Measurements from ENCODE around the gene EYA2. TPM values are rescaled to one million over a fixed set of nuclear protein-coding genes. Genes with fewer than 3 reads are reported as not detected.

Gene EYA2
- total and polyA plus RNA-seq, 2 donors: 11.1 to 28.5 TPM

DNA sequence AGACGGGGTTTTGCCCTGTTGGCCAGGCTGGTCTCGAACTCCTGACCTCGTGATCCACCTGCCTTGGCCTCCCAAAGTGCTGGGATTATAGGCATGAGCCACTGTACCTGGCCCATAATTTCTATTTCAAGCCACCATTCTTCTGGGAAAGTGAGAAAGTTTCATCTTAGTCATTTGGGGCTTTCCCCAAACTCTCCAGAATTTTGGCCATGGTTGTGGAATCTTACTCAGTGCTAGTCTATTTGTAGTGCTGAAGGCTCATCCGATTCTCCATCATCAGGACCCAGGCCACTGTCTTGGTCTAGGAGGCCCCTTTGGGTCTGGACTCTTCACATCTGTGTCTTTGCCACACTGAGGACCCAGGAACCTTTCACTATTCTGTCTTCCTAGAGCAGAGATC is 164.9 kb downstream of the EYA2 start:
- no peaks in the 10 kb centered on the region for H3K4me1 ChIP-seq (ENCODE audit: control insufficient read depth in 2 of 2, insufficient read depth in 2 of 2, low read length in 2 of 2)
- H3K27ac ChIP-seq (ENCODE audit: low read depth in 1 of 2, low read length in 1 of 2): no peak overlapping the region
- H3K27me3 ChIP-seq (ENCODE audit: control insufficient read depth in 2 of 2, insufficient read depth in 1 of 2, low read length in 1 of 2): no peaks in the 10 kb centered on the region
- no peak for DNase-seq (ENCODE audit: low read depth in 6 of 9, low spot score in 9 of 9)
- no peak overlapping the region for H3K4me3 ChIP-seq (ENCODE audit: low read length in 2 of 2)
- H3K36me3 ChIP-seq (ENCODE audit: control insufficient read depth in 2 of 2, insufficient read depth in 2 of 2, low read length in 1 of 2): no peaks in the 10 kb centered on the region
- peaks cover 0 to 2% of the 10 kb centered on the region in 2 donors for H3K9me3 ChIP-seq (ENCODE audit: control insufficient read depth in 2 of 2, insufficient read depth in 1 of 2, low read length in 1 of 2)
- 89% methylated on average over 4 of the region's 4 CpGs for WGBS

DNA sequence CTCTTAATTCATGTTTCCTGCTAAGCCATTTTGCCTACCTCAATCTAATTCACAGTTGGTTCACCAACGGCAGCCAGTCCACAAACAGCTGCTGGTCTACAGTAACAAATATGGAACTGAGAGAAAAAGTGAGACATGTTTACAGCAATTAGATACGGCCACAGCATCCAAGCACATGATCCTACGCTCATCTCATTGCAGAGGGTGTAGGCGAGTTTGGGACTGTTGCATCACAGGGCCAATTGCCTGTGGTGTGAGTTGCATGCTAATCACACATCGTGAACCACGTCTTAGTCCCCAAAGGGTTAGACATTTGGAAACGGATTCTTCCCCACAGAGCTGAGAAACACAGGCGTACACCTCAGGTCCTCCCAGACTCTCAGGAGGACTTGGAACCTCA is 166.9 kb downstream of the EYA2 start:
- WGBS: 93% methylated on average over 8 of the region's 8 CpGs
- no peaks in the 10 kb centered on the region for H3K27me3 ChIP-seq (ENCODE audit: control insufficient read depth in 2 of 2, insufficient read depth in 1 of 2, low read length in 1 of 2)
- H3K4me1 ChIP-seq (ENCODE audit: control insufficient read depth in 2 of 2, insufficient read depth in 2 of 2, low read length in 2 of 2): no peaks in the 10 kb centered on the region
- no peak for DNase-seq (ENCODE audit: low read depth in 6 of 9, low spot score in 9 of 9)
- no peak overlapping the region for H3K4me3 ChIP-seq (ENCODE audit: low read length in 2 of 2)
- H3K9me3 ChIP-seq (ENCODE audit: control insufficient read depth in 2 of 2, insufficient read depth in 1 of 2, low read length in 1 of 2): peaks cover 0 to 2% of the 10 kb centered on the region in 2 donors
- H3K27ac ChIP-seq (ENCODE audit: low read depth in 1 of 2, low read length in 1 of 2): no peak overlapping the region
- no peaks in the 10 kb centered on the region for H3K36me3 ChIP-seq (ENCODE audit: control insufficient read depth in 2 of 2, insufficient read depth in 2 of 2, low read length in 1 of 2)

DNA sequence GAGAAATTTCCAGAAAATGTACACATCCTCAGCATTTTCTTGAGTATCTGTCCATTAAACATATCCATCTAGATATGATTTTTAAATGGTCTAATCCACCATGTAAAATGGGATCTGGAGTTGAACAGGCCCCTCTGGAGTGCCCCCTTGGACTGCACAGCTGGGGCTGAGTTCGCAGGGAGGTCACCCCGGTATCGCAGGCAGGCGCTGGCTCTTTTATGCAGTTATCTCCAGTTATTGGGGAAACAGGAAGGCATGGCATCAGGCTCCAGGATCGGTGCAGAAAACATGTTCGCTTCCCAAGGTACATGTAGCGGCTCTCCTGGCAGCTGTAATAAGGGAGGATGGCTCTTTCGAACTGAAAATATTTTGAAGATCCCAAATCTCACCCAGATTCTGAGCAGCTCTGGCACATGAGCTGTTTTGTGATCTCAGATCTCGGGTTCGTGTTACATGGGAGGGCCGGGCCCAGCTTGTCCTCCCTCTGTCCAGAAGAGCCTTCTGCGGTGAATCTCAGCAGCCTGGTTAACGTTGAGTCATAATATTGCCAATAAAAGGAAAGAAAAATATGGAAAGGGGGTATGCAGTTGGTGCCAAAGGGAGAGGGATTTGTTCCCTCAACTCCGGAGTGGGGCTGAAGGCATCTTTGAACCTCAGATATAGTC is 167.7 kb downstream of the EYA2 start:
- WGBS: 88% methylated on average over 14 of the region's 14 CpGs
- H3K9me3 ChIP-seq (ENCODE audit: control insufficient read depth in 2 of 2, insufficient read depth in 1 of 2, low read length in 1 of 2): peaks cover 0 to 2% of the 10 kb centered on the region in 2 donors
- peak overlapping the region in 1 of 2 donors; percentile 33 for H3K27ac ChIP-seq (ENCODE audit: low read depth in 1 of 2, low read length in 1 of 2)
- no peaks in the 10 kb centered on the region for H3K27me3 ChIP-seq (ENCODE audit: control insufficient read depth in 2 of 2, insufficient read depth in 1 of 2, low read length in 1 of 2)
- no peaks in the 10 kb centered on the region for H3K36me3 ChIP-seq (ENCODE audit: control insufficient read depth in 2 of 2, insufficient read depth in 2 of 2, low read length in 1 of 2)
- no peak overlapping the region for H3K4me3 ChIP-seq (ENCODE audit: low read length in 2 of 2)
- no peak for DNase-seq (ENCODE audit: low read depth in 6 of 9, low spot score in 9 of 9)
- no peaks in the 10 kb centered on the region for H3K4me1 ChIP-seq (ENCODE audit: control insufficient read depth in 2 of 2, insufficient read depth in 2 of 2, low read length in 2 of 2)

DNA sequence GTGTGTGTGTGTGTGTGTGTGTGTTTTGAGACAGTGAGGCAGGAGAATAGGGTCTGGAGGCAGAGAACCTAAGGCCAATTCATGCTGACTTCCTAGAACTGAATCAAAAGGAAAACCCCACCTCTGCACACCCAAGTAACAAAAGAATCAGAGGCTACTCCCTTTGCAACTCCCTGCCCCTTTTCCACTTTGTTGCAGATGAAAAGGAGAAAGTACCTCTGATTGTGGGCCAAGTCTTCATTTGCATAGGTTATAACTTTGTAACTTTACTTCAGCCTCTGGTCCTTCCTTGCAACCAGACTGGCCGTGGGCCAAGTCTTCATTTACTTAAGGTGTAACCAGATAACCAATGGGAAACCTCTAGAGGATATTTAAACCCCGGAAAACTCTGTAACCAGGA is 168.8 kb downstream of the EYA2 start:
- peak in 2 of 9 donors; percentile 2 to 29 for DNase-seq (ENCODE audit: low read depth in 6 of 9, low spot score in 9 of 9)
- WGBS: 74% methylated on average over 2 of the region's 2 CpGs
- H3K27ac ChIP-seq (ENCODE audit: low read depth in 1 of 2, low read length in 1 of 2): no peak overlapping the region
- H3K4me1 ChIP-seq (ENCODE audit: control insufficient read depth in 2 of 2, insufficient read depth in 2 of 2, low read length in 2 of 2): no peaks in the 10 kb centered on the region
- no peaks in the 10 kb centered on the region for H3K36me3 ChIP-seq (ENCODE audit: control insufficient read depth in 2 of 2, insufficient read depth in 2 of 2, low read length in 1 of 2)
- H3K27me3 ChIP-seq (ENCODE audit: control insufficient read depth in 2 of 2, insufficient read depth in 1 of 2, low read length in 1 of 2): no peaks in the 10 kb centered on the region
- H3K4me3 ChIP-seq (ENCODE audit: low read length in 2 of 2): no peak overlapping the region
- H3K9me3 ChIP-seq (ENCODE audit: control insufficient read depth in 2 of 2, insufficient read depth in 1 of 2, low read length in 1 of 2): peaks cover 0 to 1% of the 10 kb centered on the region in 2 donors

DNA sequence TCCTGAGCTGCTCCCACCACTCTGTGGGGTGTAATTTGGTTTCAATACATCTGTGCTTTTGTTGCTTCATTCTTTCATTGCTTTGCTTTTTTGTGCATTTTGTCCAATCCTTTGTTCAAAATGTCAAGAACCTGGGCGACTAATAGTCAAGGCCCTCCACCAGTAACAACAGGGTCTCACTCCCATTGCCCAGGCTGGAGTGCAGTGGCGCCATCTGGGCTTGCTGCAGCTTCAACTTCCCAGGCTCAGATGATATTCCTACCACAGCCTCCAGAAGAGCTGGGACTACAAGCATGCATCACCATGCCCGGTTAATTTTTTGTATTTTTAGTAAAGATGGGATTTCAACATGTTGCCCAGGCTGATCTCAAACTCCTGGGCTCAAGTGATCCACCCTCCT is 169.2 kb downstream of the EYA2 start:
- H3K4me1 ChIP-seq (ENCODE audit: control insufficient read depth in 2 of 2, insufficient read depth in 2 of 2, low read length in 2 of 2): no peaks in the 10 kb centered on the region
- no peak overlapping the region for H3K27ac ChIP-seq (ENCODE audit: low read depth in 1 of 2, low read length in 1 of 2)
- H3K4me3 ChIP-seq (ENCODE audit: low read length in 2 of 2): no peak overlapping the region
- H3K36me3 ChIP-seq (ENCODE audit: control insufficient read depth in 2 of 2, insufficient read depth in 2 of 2, low read length in 1 of 2): no peaks in the 10 kb centered on the region
- H3K9me3 ChIP-seq (ENCODE audit: control insufficient read depth in 2 of 2, insufficient read depth in 1 of 2, low read length in 1 of 2): peaks cover 0 to 1% of the 10 kb centered on the region in 2 donors
- 85% methylated on average over 3 of the region's 3 CpGs for WGBS
- H3K27me3 ChIP-seq (ENCODE audit: control insufficient read depth in 2 of 2, insufficient read depth in 1 of 2, low read length in 1 of 2): no peaks in the 10 kb centered on the region
- no peak for DNase-seq (ENCODE audit: low read depth in 6 of 9, low spot score in 9 of 9)

DNA sequence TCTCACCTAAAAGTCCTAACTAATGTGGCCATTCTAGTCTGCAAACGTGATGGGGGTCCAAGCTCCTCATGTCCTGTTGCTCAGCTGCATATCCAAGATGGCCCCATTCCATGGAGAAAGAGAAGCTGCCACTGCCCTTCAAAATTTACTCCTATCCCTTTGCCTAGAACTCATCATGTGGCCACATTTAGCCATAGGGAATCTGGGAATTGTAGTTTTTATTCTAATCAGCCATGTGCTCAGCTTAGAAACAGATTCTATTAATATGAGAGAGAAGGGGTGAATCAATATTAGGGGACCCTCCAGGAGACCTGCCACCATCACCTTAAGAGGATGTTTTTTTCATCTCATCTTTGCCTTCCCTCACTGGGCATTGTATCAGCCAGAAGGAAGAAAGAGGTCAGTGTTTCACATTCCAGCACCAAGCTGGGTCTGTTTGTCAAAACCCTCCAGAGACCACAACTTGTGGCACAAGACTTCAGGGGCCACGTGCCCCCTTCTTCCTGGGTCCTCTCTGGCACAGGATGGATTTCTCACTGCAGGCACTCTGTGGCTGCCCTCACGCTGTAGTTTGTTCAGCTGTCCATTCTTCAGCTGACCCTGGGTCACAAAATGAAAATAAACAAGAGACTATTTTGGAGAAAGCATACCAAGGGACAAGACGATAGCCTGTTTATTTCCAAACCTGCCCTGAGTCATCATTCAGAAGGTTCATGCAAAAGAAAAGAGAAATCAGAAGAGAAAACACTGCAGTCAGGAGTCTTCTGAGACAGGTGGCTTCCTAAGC is 172.0 kb downstream of the EYA2 start:
- Histone ChIP-seq H3K4me1 (ENCODE audit: control insufficient read depth in 2 of 2, insufficient read depth in 2 of 2, low read length in 2 of 2) (no peaks in the 10 kb centered on the region), H3K9me3 (ENCODE audit: control insufficient read depth in 2 of 2, insufficient read depth in 1 of 2, low read length in 1 of 2) (peaks cover 0 to 2% of the 10 kb centered on the region in 2 donors), H3K27me3 (ENCODE audit: control insufficient read depth in 2 of 2, insufficient read depth in 1 of 2, low read length in 1 of 2) (no peaks in the 10 kb centered on the region), H3K36me3 (ENCODE audit: control insufficient read depth in 2 of 2, insufficient read depth in 2 of 2, low read length in 1 of 2) (no peaks in the 10 kb centered on the region), H3K4me3 (ENCODE audit: low read length in 2 of 2) (no peak overlapping the region), H3K27ac (ENCODE audit: low read depth in 1 of 2, low read length in 1 of 2) (no peak overlapping the region)
- 75% methylated on average over 4 of the region's 4 CpGs for WGBS
- DNase-seq (ENCODE audit: low read depth in 6 of 9, low spot score in 9 of 9): no peak

DNA sequence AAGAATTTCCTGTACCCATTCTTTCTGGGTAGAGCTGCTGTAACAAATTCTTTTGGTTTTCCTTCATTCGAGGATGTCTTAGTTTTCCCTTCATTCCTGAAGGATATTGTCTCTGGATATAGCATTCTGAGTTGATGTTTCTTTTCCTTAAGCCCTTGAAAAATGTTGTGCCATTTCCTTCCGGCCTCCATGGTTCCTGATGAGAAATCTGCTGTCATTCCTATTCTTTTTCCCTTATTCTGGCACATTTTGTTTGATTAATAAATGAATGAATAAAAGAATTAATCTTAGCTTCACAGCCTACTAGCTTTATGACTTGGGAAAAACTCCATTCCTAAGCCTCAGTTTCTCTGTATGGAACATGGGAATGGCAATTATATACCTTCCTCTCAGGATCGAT is 173.1 kb downstream of the EYA2 start:
- H3K9me3 ChIP-seq (ENCODE audit: control insufficient read depth in 2 of 2, insufficient read depth in 1 of 2, low read length in 1 of 2): peaks cover 3 to 4% of the 10 kb centered on the region in 2 donors
- no peak for DNase-seq (ENCODE audit: low read depth in 6 of 9, low spot score in 9 of 9)
- 92% methylated on average over 3 of the region's 3 CpGs for WGBS

DNA sequence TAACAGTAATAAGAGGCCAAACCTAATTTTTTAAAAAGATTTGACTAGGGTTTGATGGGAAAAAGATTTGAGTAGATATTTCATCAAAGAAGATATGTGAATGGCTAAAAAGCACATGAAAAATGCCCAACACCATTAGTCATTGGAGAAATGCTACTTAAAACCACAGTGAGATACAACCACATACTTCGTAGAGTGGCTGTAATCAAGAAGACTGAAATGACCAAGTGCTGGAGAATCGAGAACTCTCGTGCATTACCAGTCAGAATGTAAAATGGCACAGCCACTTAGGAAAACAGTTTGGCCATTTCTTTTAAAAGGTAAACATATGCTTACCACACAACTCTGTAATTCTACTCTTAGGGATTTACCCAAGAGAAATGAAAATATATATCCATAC is 175.5 kb downstream of the EYA2 start:
- Histone ChIP-seq H3K9me3 (ENCODE audit: control insufficient read depth in 2 of 2, insufficient read depth in 1 of 2, low read length in 1 of 2) (peaks cover 3 to 4% of the 10 kb centered on the region in 2 donors), H3K27me3 (ENCODE audit: control insufficient read depth in 2 of 2, insufficient read depth in 1 of 2, low read length in 1 of 2) (no peaks in the 10 kb centered on the region), H3K27ac (ENCODE audit: low read depth in 1 of 2, low read length in 1 of 2) (no peak overlapping the region), H3K4me3 (ENCODE audit: low read length in 2 of 2) (no peak overlapping the region), H3K4me1 (ENCODE audit: control insufficient read depth in 2 of 2, insufficient read depth in 2 of 2, low read length in 2 of 2) (no peaks in the 10 kb centered on the region), H3K36me3 (ENCODE audit: control insufficient read depth in 2 of 2, insufficient read depth in 2 of 2, low read length in 1 of 2) (no peaks in the 10 kb centered on the region)
- no peak for DNase-seq (ENCODE audit: low read depth in 6 of 9, low spot score in 9 of 9)
- WGBS: 97% methylated on average over 3 of the region's 3 CpGs

More for the DNA sequence above, 173.1 kb downstream of the EYA2 start:
- Histone ChIP-seq H3K36me3 (ENCODE audit: control insufficient read depth in 2 of 2, insufficient read depth in 2 of 2, low read length in 1 of 2) (no peaks in the 10 kb centered on the region), H3K4me1 (ENCODE audit: control insufficient read depth in 2 of 2, insufficient read depth in 2 of 2, low read length in 2 of 2) (no peaks in the 10 kb centered on the region), H3K27ac (ENCODE audit: low read depth in 1 of 2, low read length in 1 of 2) (no peak overlapping the region), H3K4me3 (ENCODE audit: low read length in 2 of 2) (no peak overlapping the region), H3K27me3 (ENCODE audit: control insufficient read depth in 2 of 2, insufficient read depth in 1 of 2, low read length in 1 of 2) (no peaks in the 10 kb centered on the region)

DNA sequence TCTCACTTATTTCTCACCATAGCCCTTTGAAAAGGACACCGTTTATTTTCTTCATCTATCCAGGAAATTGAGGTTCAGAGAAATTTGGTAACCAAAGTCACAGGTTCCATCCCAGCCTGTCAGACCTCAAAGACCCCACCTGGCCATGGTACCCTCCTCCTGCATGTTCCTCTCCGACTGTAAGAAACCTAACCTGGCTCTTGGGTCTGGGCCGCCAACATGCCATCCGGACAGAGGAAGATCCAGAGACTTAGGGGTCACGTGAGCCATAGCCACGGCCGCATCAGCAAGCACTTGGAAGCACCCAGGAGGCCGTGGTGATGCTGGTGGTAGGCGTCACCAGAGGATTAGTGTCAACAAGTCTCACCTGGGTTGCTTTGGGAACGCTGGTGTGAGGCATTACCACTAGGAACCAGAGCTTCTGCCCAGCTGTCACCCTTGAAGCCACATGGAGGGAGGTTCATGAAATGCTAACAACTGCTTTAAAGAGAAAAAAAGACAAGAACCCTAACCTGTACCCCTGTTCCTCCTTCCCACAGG is 177.1 kb downstream of the EYA2 start:
- Histone ChIP-seq H3K27me3 (ENCODE audit: control insufficient read depth in 2 of 2, insufficient read depth in 1 of 2, low read length in 1 of 2) (no peaks in the 10 kb centered on the region), H3K27ac (ENCODE audit: low read depth in 1 of 2, low read length in 1 of 2) (no peak overlapping the region), H3K4me3 (ENCODE audit: low read length in 2 of 2) (no peak overlapping the region), H3K4me1 (ENCODE audit: control insufficient read depth in 2 of 2, insufficient read depth in 2 of 2, low read length in 2 of 2) (no peaks in the 10 kb centered on the region), H3K36me3 (ENCODE audit: control insufficient read depth in 2 of 2, insufficient read depth in 2 of 2, low read length in 1 of 2) (no peaks in the 10 kb centered on the region), H3K9me3 (ENCODE audit: control insufficient read depth in 2 of 2, insufficient read depth in 1 of 2, low read length in 1 of 2) (peaks cover 3 to 4% of the 10 kb centered on the region in 2 donors)
- DNase-seq (ENCODE audit: low read depth in 6 of 9, low spot score in 9 of 9): no peak
- WGBS: 90% methylated on average over 10 of the region's 10 CpGs

All from thymus (tissue), 11 donors.